Psoas muscle (tissue), 8 donors: ENCODE measurements around the gene EYA4. TPM values are rescaled to one million over a fixed set of nuclear protein-coding genes. Genes with fewer than 3 reads are reported as not detected.

ENCODE experiments used
- ATAC-seq, 4 donors: fragments of 200-7000 bp; cut with Tn5 transposase; one replicate each; pipeline ENCODE4 v1.9.1; 2020; ENCODE audit warnings: moderate library complexity in 3 of 4, mild to moderate bottlenecking in 2 of 4
- DNase-seq, 2 donors: peaks; one replicate each; pipeline ENCODE4 v3.0.0-alpha.2; 2020
- H3K27ac ChIP-seq: fragments of 200-600 bp; one replicate; pipeline ENCODE4 v1.8.0; 2022
- H3K27me3 ChIP-seq, 3 donors: fragments of 200-600 bp in 1 of 3; one replicate each; pipeline versions ENCODE4 v1.6.1 to v1.8.0; 2013 to 2022; ENCODE audit warnings: low read length in 2 of 3, mild to moderate bottlenecking in 2 of 3, moderate library complexity in 1 of 3; ENCODE audit not compliant: insufficient read depth in 3 of 3
- H3K36me3 ChIP-seq, 2 donors: fragments of 200-600 bp in 1 of 2; one replicate each; pipeline versions ENCODE4 v1.6.1 to v1.8.0; 2013 to 2022; ENCODE audit warnings: low read depth in 1 of 2, mild to moderate bottlenecking in 1 of 2, moderate library complexity in 1 of 2; ENCODE audit not compliant: insufficient read depth in 1 of 2
- H3K4me1 ChIP-seq: fragments of 200-600 bp; one replicate; pipeline ENCODE4 v1.8.0; 2022
- H3K4me3 ChIP-seq: fragments of 200-600 bp; one replicate; pipeline ENCODE4 v1.8.0; 2022; ENCODE audit warnings: mild to moderate bottlenecking
- H3K9me3 ChIP-seq: fragments of 200-600 bp; one replicate; pipeline ENCODE4 v1.8.0; 2022
- WGBS, 3 donors: extraction: QIAGEN DNeasy Blood & Tissue Kit; methylation state at CpG; one replicate each; pipeline versions ENCODE4 v1.1.6 to v1.1.7; 2013; 5-methylcytosine and 5-hydroxymethylcytosine counted together
- intact Hi-C, 2 donors: fragments of 100-400 bp; cut with DNase I; formaldehyde crosslinking; loops; one replicate each; pipeline versions ENCODE4 v1.11.0 to v1.14.2; 2022
- polyA plus RNA-seq, 3 donors: library from polyadenylated mRNA; stranded (reverse); fragments of 200-250 nt; gene quantifications; one replicate each; pipeline ENCODE4 v1.2.3, GENCODE V29; 2013
- total RNA-seq, 4 donors: library from RNA; stranded (reverse); fragmentation: NEBNext Ultra II Directional in 2 of 4; extraction: Animal tissue kit (Norgen Biotek cat#: 25700) in 2 of 4; gene quantifications; one replicate each; pipeline versions ENCODE4 v1.2.1 to v1.2.4, GENCODE V29; 2021 to 2023
- TF ChIP-seq, protein P1 (sequence below): fragments of 200-600 bp; IDR thresholded peaks from one replicate; pipeline ENCODE4 v1.8.0; 2022; ENCODE audit warnings: antibody characterized with exemption
- donor health status: healthy with polysubstance abuse.
- donor health status: DM: no; HTN: no; CAD: no; lungs with moderate emphysema.
- donor health status: Bipolar disorder and iron deficiency.
- donor health status: healthy.
- donor health status: DM: yes; HTN: yes; CAD: no.
- donor health status: DM: no; HTN: no; CAD: no.
- donor health status: DM: no; HTN: no; CAD: no.
- donor health status: DM: yes; HTN: yes; CAD: no.

Gene EYA4
- total and polyA plus RNA-seq, 7 donors, result 5.6 to 48.3 (median 32.8) TPM

DNA sequence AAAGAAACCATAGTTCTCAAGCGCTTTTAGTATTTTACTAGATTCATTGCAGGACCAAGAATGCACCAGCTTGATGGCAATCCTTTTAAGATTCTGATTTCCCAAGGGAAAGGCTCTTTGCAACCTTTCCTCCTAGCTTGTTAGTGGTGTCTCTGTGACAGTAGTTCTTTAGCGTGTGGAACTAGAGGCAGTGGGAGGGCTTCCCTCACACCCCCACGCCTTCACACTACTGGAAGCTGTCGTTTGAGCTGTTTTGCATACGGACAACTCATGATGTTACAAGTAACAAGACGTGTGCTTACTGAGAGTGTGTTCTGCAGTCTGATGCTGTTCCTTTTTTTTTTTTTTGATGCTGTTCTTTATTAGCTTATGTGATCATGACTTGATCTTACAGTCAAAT lies 34.1 kb downstream of the EYA4 start:
- Histone ChIP-seq H3K4me3 (no peak overlapping the region), H3K27me3 (no peaks in the 10 kb centered on the region), H3K4me1 (peaks cover 24% of the 10 kb centered on the region), H3K9me3 (no peaks in the 10 kb centered on the region), H3K36me3 (peaks cover 0 to 10% of the 10 kb centered on the region in 2 donors), H3K27ac (no peak overlapping the region)
- ATAC-seq (no peak), DNase-seq (no peak)
- intact Hi-C loops, result no loop called here
- WGBS, 3 donors, result 56 to 74% (median 59%) methylated on average over 6 of the region's 6 CpGs
- TF ChIP-seq, protein P1, sequence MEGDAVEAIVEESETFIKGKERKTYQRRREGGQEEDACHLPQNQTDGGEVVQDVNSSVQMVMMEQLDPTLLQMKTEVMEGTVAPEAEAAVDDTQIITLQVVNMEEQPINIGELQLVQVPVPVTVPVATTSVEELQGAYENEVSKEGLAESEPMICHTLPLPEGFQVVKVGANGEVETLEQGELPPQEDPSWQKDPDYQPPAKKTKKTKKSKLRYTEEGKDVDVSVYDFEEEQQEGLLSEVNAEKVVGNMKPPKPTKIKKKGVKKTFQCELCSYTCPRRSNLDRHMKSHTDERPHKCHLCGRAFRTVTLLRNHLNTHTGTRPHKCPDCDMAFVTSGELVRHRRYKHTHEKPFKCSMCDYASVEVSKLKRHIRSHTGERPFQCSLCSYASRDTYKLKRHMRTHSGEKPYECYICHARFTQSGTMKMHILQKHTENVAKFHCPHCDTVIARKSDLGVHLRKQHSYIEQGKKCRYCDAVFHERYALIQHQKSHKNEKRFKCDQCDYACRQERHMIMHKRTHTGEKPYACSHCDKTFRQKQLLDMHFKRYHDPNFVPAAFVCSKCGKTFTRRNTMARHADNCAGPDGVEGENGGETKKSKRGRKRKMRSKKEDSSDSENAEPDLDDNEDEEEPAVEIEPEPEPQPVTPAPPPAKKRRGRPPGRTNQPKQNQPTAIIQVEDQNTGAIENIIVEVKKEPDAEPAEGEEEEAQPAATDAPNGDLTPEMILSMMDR, result no peak

DNA sequence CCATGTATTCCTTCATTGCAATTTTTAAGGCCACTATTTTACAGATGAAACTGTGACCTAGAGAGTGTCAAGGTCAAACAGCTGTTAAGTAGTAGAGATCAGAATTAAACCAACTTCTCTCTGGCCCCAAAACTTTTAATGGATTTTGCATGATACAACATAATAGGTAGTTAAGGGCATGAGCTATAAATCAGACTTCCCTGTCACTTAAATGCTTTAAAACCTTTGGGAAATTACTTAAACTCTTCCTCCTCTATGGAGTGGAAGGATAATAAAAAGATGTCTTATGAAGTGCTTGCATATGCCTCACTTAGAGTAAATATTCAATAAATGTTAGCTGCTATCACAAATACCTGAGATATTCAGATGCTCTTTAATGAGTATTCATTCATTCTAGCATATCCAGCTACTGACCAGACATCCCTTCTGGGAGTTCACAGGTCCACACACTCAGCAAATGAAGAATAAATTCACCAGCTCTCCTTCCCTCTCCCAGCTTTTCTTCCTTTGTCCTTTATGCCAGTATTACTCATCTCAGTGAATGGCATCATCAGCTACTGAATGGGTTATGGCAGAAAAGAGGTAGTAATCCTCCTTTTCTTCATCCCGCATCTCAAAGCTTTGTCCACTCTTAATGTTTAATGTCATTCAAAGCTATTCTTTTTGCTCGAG lies 36.2 kb downstream of the EYA4 start:
- no peaks in the 10 kb centered on the region for H3K27me3 ChIP-seq
- intact Hi-C loops, result no loop called here
- peaks cover 23% of the 10 kb centered on the region for H3K4me1 ChIP-seq
- TF ChIP-seq, protein P1, result no peak
- no peak for DNase-seq
- 83 to 92% (median 88%) methylated on average over 2 of the region's 2 CpGs for WGBS, 3 donors
- H3K4me3 ChIP-seq, result no peak overlapping the region
- peak overlapping the region; percentile 60 for H3K27ac ChIP-seq
- peaks cover 0 to 10% of the 10 kb centered on the region in 2 donors for H3K36me3 ChIP-seq
- ATAC-seq, result peak in 3 of 4 donors; percentile 29 to 65 (median 63)
- H3K9me3 ChIP-seq, result no peaks in the 10 kb centered on the region

DNA sequence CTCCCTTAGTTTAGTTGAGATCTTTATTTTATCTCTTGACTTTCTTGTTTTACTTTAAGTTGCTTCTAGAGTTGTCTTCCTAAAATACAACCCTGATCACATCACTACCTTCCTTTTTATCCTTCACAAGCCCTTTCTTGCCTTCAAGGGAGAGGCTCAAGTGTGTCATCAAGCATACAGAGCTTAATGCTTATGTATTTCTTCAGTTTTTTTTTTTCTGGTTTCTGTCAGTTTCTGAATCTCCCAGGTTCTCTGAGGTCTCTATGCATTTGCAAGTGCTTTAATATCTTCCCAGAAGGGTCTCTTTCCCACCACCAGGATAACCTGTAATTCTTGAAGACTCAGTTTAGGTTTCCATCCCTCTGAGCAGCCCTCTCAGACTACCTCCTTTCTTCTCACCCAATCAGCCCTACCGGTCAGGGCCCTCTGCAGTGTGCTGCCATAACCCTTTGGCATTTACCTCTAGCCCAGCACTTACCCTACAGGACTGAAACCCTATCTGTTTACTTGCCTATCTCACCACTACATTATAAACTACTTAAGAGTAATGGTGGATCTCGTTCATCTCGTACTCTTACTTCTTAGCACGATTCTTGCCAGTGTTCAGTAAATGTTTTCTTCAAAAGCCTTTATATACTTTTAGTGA lies 36.9 kb downstream of the EYA4 start:
- H3K36me3 ChIP-seq, result peaks cover 0 to 10% of the 10 kb centered on the region in 2 donors
- no peak for DNase-seq
- WGBS, 3 donors, result 30 to 56% (median 44%) methylated on average over 4 of the region's 4 CpGs
- peak overlapping the region; percentile 60 for H3K27ac ChIP-seq
- peak; percentile 60 to 68 (median 64) for ATAC-seq
- H3K9me3 ChIP-seq, result no peaks in the 10 kb centered on the region
- peak overlapping the region; percentile 33 for H3K4me3 ChIP-seq
- no peaks in the 10 kb centered on the region for H3K27me3 ChIP-seq
- intact Hi-C loops, result no loop called here
- H3K4me1 ChIP-seq, result peaks cover 19% of the 10 kb centered on the region
- TF ChIP-seq, protein P1, result no peak

DNA sequence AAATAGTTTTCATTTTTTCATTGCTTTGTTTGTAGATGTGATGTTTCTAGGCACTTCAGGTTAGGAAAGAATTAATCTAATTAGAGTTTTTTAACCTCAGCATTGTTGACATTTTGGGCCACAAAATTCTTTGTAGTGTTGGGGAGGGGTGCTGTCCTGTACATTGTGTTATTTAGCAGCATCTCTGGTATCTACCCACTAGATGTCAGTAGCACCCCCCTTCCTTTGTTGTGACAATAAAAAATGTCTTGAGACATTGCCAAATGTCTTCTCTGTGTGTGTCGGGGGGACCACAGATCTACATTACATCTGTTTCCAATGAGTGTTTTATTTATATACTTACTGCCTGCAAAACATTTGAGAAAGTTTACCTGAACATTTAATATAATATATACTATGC lies 45.6 kb downstream of the EYA4 start:
- TF ChIP-seq, protein P1, result no peak
- Histone ChIP-seq H3K36me3 (no peaks in the 10 kb centered on the region), H3K4me3 (no peak overlapping the region), H3K27ac (no peak overlapping the region), H3K27me3 (no peaks in the 10 kb centered on the region), H3K9me3 (no peaks in the 10 kb centered on the region), H3K4me1 (peaks cover 47% of the 10 kb centered on the region)
- intact Hi-C loops, result loop anchor here in 1 of 2 donors (5.0 kb wide), 1 partner anchor 39 kb away; no protein-coding TSS in a partner anchor
- ATAC-seq (peak in 3 of 4 donors; percentile 57 to 67 (median 59)), DNase-seq (no peak)
- 2 to 10% (median 6%) methylated on average over 1 of the region's 1 CpG for WGBS, 3 donors
